COLO668 (cell line): ENCODE results near the gene ANKRD1.
"Not testable (repeated sequence)": the region's sequence is repeated elsewhere in the genome, so short reads cannot be mapped to it uniquely, and the experiment has no call there.

Experiments
- DNase-seq: peaks from one replicate; lab custom pipeline; 2025; ENCODE audit not compliant: unreplicated experiment; lab: John Stamatoyannopoulos, UW

Gene ANKRD1

DNA sequence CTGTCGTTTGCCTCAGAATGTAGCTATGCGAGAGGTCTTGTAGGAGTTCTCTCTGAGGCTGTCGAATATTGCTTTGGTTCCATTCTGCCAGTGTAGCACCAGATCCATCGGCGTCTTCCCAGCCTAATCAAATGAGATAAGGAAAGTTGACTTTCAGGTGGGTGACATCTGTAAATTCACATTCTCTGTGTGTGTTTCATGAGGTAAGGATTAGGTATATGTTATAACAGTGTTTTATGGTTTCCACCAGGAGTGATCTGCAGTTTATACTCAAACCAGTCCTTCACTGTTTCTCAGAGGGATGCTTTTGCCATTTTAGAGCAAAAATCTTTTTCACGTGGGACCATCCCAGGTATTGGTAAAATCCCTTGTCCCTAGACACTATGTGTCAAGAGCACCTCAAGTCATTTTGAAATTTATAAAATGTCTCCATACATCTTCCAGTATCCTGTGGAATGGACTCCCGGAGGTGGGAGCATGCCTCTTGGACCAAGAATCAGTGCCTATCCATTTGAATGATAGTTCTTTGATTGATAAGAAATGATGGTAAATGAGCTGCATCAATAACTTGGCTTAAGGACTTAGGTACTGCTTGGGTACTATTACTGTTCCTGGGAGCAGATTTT, 7.9 kb downstream of the ANKRD1 start:
- no peak for DNase-seq

DNA sequence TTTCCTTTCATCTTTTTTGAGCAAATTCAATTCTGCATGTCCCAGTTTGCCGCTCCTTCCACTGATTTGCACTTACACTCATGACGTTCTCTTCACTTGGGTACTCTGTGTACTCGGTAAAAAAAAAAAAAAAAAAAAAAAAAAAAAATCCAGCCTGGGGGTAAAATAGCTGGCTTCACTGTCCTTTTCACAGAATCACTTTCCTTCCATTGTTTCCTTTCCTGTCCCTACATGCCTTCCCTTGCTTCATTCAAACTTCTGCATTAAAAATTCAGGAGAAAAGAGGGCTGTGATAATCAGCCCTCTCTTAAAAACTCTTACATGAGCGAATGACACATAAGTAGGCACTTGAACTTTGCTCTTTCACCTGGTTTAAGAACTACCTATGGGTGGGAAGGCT, 8.7 kb downstream of the ANKRD1 start:
- no peak for DNase-seq

DNA sequence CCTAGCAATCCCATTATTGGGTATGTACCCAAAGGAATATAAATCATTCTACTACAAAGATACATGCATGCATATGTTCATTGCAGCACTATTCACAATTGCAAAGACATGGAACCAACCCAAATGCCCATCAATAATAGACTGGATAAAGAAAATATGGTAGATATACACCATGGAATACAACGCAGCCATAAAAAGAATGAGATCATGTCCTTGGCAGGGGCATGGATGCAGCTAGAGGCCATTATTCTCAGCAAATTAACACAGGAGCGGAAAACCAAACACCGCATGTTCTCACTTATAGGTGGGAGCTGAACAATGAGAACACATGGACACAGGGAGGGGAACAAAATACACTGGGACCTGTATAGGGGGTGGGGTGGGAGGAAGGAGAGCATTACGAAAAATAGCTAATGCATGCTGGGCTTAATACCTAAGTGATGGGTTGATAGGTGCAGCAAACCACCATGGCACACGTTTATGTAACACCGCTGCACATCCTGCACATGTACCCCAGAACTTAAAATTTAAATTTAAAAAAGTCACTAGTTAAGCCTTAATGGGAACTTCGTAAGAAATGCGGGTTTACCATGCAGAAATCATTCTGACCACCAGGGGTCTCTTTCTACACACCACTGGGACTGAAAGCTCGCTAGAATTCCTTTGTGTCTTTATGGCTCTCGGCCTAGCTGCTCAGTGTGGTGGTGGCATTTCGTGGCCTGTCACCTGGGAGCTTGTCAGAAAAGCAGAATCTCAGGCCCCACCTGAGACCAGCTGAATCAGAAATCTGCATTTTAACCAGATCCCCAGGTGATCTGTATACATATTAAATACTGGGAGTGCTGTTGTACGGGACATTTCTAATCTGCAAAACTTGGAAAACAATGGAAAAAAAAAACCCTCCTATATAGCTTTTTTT, 9.5 kb downstream of the ANKRD1 start:
- DNase-seq: peak; percentile 38

- DNase-seq: no peak
Measured at GRCh38 chr10:90906596-90906995, 14.3 kb downstream of the ANKRD1 start.

DNA sequence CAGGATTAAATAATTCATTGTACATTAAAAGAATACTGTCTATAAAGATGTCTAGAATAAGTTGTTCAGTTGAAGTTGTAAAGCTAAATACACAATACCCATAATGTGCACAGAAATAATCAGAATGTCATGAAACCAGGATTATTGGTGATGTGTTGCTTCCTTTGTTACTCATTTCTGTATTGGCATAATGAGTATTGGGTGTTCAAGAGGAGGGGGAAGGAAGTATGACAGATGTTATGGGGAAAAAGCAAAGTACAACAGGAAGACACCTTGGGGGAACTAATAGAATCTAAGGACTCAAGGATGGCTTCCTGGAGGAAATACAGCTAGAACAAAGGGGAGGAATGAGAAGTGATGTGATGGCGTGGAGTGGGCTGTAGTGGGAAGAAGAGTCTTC, 15.0 kb downstream of the ANKRD1 start:
- DNase-seq: no peak

DNA sequence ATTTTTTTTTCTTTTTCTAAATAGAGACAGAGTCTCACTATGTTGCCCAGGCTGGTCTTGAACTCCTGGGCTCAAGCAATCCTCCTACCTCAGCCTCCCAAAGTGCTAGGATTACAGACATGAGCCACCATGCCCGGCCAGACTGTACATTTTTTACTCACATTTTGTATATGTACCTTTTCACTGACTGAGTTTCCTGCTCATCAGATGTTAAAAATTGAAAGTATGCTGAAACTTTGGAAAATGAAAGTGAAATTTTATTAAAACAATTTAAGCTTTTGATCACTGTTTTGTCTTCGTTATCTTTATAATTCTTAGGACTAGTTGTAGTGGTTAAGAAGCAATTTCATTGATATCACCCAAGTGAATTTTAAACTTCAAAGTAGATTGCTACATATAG, 24.0 kb downstream of the ANKRD1 start:
- DNase-seq: not testable (repeated sequence)

GRCh38 chr10:90893190-90893589, 27.7 kb downstream of the ANKRD1 start:
- no peak for DNase-seq

GRCh38 chr10:90890347-90890746, 30.5 kb downstream of the ANKRD1 start:
- no peak for DNase-seq

GRCh38 chr10:90889636-90890035, 31.3 kb downstream of the ANKRD1 start:
- DNase-seq: no peak

DNA sequence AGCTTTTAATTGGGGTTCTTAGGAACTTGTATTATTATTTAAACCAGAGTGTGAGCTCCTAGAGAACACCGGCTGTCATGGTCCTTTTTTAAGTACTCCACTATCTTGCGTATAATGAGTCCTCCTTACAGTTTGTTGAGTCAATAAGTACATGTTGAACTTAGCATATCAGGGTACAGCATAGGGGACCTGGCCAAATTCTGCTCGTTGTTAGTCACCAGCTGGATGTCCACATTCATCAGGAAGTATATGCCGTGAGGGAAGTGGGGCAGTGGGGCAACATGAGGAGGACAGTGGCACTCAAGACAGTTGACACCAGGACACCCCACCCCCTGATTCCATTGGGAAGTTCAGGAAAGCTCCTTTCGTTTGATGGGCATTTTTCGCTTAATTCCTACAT, 32.5 kb downstream of the ANKRD1 start:
- no peak for DNase-seq

DNA sequence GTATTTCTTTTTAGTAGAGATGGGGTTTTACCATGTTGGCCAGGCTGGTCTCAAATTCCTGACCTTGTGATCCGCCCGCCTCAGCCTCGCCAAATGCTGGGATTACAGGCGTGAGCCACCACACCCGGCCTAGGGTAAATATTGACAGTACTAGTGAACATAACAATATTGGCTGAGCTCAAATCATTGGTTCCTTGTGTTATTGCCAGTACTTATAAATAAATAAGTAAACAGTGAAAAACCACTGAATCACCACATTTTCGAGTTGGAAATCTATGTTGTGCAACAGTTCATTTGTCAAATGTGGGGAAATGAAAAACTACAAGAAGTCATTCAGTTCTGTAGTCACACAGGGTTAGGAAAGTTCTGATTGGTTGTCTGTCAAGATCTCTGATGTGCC, 33.3 kb downstream of the ANKRD1 start:
- no peak for DNase-seq

DNA sequence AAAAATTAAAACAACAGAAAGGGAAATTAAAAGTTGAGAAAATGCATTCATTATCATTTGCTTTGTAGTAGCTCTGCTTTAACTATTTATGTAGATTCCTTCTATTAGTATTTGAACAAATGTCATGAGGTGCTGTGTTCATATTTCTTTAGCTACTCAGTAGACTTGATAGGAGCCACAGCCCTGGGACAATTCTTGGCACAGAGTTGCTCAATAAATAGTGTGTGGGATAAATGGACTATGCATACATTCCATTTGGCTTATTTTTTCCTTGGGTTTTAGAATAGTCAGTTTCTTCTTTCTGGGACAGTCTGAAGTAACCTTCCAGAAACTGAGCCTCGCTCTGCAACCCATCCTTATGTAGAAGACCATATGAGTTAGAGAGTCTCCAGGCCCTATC, 35.7 kb downstream of the ANKRD1 start:
- DNase-seq: no peak

DNA sequence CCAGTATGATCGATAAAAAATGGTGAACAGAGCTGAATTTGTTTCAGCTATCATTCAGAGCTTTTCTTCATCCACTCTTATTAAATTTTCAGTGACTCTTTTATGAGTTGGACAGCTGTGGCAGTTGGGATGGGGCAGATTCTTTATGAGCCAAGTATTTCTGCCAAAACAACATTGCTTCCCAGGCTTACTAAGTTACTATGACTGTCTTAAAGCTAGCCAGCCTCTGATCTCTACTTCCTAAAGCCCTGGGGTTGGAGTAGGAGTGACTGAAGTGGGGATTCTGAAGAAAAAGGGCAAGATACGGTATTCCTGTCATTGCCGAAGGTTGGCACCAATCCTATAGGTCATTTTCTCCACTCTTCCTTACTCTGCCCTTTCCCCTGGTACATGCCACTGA, 36.5 kb downstream of the ANKRD1 start:
- no peak for DNase-seq

GRCh38 chr10:90880059-90880719, 40.7 kb downstream of the ANKRD1 start:
- not testable (repeated sequence) for DNase-seq

- DNase-seq: no peak
Measured at GRCh38 chr10:90879062-90879461, 41.8 kb downstream of the ANKRD1 start.

- DNase-seq: no peak
Measured at GRCh38 chr10:90872648-90873020, 48.3 kb downstream of the ANKRD1 start.

DNA sequence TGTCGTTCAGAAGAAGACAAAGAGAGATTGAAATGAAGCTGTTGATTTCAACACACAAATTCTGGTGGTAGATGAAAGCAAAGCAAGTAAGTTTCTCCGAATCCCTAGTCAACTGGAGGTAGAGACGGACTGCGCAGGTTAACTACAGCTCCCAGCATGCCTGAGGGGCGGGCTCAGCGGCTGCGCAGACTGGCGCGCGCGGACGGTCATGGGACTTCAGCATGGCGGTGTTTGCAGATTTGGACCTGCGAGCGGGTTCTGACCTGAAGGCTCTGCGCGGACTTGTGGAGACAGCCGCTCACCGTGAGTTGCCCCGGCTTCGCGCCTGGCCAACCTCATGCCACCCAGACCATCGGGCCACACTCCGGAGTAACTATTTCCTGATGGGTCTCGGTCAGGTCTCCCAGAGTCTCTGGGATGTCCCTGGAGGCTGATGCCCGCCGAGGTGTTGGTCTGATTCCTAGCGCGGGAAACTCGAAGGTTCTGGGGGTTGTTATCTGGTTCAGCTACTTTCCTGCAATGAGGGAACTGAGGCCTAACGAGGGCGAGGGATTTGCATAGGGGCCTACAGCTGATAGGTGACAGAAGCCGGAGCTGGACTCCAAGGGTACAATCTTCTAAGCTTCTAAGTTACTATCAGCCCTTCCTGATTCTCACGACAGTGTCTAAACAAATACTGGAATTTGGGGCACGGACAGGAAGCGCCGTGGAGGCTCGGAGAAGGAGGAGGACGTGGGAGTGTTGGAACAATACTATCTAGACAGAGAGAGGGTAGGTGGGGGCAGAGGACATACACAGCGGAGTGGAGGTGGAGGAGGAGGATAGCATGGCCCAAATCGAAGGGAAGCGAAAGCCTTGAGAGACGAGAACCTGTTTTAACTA, 48.9 kb downstream of the ANKRD1 start, which contains the start of gene RPP30:
Gene RPP30, plus strand, starts transcription at position 209 of the 882 bp plus-strand sequence. Its CDS starts 13 bp downstream, at position 222.
- peak; percentile 73 for DNase-seq

DNA sequence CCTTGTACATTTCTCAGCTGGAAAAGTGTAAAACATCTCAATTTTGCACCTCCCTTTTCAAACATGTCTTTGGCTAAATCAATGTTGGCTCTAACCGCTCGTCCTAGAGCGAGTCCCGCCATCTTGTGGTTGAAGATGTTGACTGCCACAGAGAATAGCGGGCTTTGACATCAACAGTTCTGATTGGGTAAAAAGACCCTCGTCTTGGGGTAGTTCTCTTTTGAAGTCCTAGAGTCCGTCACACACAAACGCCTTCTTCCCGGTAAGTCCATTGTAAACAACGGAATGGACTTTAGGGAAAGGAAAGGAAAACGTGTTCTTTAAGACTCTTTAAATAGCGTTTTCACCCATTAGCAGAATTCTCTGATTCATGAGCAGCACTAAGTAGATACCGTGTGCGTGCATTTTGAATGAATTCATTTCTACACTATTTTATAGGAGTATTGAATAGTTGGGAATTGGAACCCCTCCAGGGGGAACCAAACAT, 49.6 kb downstream of the ANKRD1 start:
- no peak for DNase-seq

- DNase-seq: no peak
Measured at GRCh38 chr10:90866050-90866598, 54.8 kb downstream of the ANKRD1 start.

DNA sequence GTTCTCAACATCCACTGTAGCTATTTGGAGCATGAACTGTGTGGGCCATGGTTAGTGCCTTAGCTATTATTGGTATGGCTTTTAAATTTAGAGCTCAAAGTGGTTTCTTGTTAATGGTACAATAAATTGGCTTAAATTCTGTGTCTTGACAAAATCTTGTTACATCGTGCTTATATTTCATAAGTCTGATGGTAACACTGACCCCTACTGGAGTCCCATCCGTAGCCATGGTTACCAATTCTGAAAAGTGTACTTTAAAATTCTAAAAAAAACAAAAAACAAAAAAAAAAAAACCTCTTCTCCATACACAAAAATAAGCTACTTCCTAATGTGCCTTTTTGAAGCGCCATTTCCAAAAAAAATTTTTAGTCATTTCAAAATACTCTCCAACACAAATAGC, 55.5 kb downstream of the ANKRD1 start:
- DNase-seq: no peak
